HuH-7.5 (cell line): ENCODE measurements around the gene BSN.

Experiments used
- DNase-seq: peaks from one replicate; pipeline ENCODE4 v3.0.0; 2011; ENCODE audit warnings: low spot score

BSN gene

DNA sequence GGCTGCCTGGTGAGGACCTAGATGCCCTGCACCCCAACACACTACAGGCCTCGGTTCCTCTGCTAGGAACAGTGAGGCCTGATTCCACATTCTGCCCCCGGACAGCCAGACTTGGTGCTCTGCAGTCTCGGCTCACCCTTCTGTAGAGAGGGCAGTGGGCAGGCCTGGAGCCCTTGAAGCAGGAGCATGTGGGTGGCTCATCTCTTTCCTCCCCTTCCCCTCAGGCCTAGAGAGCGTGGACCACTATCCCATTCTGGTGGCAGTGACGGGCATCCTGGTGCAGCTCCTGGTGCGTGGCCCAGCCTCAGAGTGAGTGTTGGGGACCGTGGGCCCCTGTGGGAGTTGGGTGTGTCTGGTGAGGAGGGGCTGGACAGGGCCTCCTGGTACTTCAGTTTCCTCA lies 161.9 kb downstream of the BSN start:
- no peak for DNase-seq

DNA sequence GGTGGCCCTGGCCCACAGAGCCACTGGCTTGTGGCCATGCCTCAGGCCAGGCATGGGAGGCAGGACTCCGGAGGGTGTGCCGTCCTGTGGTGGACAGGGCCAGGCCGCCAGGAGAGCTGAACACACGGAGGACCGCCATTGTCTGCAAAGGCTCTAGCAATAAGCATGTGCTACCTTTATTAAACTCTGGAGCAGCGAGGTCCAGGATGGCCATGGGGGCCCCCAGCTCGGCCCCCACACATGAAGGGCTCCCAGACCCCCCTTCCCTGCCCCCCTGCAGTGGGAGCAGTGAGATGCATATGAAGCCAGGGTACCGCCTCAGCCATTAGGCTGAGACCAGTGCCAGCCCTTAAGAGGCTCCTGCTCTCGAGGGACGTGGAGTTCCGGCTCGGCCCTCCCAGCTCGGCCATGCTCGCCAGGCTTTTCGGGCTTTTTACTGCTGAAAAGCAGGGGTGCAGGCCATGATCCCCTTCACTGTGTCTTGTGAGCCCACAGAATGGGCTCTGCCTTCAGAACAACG lies 162.5 kb downstream of the BSN start:
- DNase-seq = no peak

- DNase-seq = no peak
Observed at GRCh38 chr3:49717211-49717958, 163.1 kb downstream of the BSN start.

DNA sequence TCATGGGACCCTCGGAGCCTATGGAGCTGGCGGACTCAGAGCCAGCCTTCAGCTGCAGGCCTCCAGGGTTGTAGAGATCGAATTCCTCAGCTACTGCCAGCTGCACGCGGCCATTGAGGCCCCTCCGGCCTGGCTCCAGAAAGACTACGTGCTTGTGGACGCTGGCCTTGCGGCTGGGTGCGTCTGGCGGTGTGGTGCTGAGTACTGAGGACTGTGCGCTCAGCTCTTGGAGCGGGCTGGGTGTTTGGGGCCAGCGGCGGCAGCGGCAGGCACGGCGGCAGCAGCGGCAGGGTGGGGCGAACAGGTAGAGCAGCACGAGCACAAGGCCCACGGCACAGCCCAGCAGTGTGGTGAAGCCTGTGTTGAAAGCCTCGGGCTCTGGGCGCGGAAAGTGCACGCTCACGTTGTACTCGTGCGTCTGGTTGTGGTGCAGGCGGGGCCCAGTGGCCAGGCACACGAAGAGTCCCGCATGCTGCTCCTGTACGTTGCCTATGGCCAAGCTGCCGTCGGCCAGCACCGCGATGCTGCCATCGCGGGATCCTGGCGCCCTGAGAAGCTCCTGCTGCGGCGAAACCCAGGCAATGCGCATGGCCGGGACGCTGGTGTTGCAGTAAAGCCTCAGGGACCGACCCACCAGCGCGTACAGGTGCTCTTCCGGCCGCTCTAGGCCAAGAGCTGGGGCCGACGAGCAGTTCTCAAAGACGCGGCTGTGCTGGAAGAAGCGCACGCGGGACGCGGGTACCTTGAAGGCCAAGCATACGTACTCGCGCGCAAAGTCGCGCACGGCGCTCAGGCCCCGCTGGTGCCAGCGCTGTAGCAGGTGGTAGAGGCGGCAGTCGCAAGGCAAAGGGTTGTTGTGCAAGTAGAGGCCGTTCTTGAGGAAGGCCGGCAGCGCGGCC lies 163.9 kb downstream of the BSN start:
- DNase-seq = no peak

DNA sequence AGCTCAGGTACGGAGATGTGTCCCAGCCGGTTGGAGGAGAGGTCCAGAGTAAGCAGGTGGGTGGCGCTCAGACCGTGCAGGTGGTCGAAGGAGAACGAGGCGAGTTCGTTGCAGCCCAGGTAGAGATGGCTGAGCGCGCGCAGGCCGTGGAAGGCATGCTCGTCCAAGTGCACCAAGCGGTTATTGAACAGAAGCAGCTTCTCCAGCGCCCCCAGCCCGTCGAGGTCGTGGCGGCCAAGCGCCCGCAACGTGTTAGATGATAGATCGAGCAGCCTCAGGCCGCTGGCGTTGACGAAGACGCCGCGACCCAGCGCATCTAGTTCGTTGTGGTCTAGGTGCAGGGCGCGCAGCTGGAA lies 164.6 kb downstream of the BSN start:
- DNase-seq = no peak

- peak; percentile 73 for DNase-seq
Observed at GRCh38 chr3:49719214-49719884, 165.1 kb downstream of the BSN start, which contains the start of gene AMIGO3. Gene AMIGO3, minus strand, starts transcription at chr3:49719684. Its CDS starts 219 bp downstream, at chr3:49719465.
